PC-9 (cell line): ENCODE results near the gene ABL2.

Source experiments
- EZH2 ChIP-seq: fragments of 200-600 bp; sonication (generic); IDR thresholded peaks from 2 replicates; pipeline ENCODE4 v1.8.0; 2017; ENCODE audit warnings: antibody characterized with exemption, low read depth
- TF ChIP-seq, protein P1 (sequence below): fragments of 200-600 bp; sonication (generic); conservative IDR thresholded peaks from 2 replicates; pipeline ENCODE4 v1.6.1; 2017; ENCODE audit warnings: mixed run types, antibody characterized with exemption, mild to moderate bottlenecking, moderate library complexity

DNA sequence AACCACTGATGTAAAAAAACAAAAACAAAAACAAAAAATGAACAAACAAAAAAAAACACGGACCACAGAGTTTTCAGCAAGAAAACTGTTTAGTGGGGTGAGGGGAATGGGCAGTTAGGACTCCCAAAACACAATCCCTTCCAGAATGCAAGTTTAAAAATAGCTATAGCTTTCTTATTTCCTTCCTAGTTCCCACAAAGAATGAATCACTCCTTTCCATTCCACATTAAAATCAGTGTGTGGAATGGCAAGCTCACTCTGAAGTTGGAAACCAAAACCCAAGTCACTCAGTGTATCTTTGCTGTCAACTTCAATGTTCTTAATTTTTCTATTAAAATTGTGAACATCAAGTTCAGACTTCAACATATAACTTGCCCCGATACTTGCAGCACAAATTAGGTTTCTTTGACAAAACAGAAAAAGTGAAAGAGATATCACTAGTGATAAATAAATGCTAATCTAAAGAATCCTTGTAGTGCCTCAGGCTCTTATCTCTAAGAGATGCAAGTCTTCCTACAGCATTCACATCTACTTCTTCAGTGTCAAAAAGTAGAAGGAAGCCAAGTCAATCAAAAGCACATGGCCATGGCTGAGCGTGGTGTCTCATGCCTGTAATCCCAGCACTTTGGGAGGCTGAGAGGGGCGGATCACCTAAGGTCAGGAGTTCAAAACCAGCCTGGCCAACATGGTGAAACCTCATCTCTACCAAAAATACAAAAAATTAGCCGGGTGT lies 102.1 kb downstream of the ABL2 start:
- TF ChIP-seq, protein P1, sequence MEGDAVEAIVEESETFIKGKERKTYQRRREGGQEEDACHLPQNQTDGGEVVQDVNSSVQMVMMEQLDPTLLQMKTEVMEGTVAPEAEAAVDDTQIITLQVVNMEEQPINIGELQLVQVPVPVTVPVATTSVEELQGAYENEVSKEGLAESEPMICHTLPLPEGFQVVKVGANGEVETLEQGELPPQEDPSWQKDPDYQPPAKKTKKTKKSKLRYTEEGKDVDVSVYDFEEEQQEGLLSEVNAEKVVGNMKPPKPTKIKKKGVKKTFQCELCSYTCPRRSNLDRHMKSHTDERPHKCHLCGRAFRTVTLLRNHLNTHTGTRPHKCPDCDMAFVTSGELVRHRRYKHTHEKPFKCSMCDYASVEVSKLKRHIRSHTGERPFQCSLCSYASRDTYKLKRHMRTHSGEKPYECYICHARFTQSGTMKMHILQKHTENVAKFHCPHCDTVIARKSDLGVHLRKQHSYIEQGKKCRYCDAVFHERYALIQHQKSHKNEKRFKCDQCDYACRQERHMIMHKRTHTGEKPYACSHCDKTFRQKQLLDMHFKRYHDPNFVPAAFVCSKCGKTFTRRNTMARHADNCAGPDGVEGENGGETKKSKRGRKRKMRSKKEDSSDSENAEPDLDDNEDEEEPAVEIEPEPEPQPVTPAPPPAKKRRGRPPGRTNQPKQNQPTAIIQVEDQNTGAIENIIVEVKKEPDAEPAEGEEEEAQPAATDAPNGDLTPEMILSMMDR = no peak
- TF ChIP-seq EZH2 = no peak
